GM19397 (cell line): ENCODE measurements around the gene MMP13.
"Not testable (repeated sequence)": the region's sequence is repeated elsewhere in the genome, so short reads cannot be mapped to it uniquely, and the experiment has no call there.

Source experiments
- ATAC-seq: cut with Tn5 transposase; IDR thresholded peaks from one replicate; pipeline ENCODE4 v1.9.1; 2021; ENCODE audit warnings: mild to moderate bottlenecking, moderate library complexity; ENCODE audit not compliant: unreplicated experiment

MMP13 gene

DNA sequence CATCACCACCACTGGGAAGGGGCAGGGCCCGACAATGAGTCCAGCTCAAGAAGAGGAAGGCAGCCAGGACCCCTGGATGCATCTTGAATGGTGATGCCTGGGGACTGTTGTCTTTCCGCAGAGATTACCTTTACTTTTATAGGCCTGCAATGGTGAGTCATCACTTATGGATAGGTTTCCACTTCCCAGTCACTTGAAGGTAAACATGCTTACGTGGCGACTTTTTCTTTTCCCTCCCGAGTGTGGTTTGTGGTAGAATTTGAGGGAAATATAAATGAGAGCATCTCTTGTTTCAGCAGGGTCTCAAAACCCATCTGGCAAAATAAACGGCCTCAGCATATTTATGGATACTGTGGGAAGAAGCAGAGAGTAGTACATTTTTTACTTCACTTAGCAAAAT is at the start of gene MMP13:
Gene MMP13, minus strand, starts transcription at position 109 of the 400 bp plus-strand sequence. Its CDS starts 27 bp downstream, at position 82.
- ATAC-seq = no peak

DNA sequence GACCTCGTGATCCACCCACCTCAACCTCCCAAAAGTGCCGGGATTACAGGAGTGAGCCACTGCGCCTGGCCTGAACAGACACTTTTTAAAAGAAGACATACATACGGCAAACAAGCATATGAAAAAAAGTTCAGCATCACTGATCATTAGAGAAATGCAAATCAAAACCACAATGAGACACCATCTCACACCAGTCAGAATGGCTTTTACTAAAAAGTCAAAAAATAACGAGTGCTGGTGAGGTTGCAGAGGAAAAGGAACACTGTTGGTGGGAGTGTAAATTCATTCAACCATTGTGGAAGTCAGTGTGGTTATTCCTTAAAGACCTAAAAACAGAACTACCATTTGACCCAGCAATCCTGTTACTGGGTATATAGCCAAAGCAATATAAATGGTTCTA is 48.7 kb upstream of the MMP13 start:
- ATAC-seq = not testable (repeated sequence)

DNA sequence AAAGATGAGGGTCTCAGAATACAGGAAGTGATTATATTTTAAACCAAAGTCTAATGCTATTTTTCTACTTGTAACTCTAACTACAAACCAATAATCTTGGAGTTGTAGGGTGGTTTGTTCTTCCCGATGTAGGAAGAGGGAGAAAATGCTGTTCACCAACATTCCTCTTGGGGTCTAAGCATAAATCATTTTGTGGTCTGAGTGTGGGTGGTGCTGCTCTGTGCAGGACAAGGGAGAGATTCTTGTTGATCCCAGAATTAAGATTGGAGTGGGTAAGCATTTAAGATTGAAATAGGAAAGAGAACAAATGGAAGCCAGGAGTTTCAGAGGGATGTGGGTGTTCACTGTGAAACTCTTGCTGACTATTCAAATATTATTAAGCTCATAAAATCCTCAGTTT is 38.6 kb upstream of the MMP13 start:
- no peak for ATAC-seq

DNA sequence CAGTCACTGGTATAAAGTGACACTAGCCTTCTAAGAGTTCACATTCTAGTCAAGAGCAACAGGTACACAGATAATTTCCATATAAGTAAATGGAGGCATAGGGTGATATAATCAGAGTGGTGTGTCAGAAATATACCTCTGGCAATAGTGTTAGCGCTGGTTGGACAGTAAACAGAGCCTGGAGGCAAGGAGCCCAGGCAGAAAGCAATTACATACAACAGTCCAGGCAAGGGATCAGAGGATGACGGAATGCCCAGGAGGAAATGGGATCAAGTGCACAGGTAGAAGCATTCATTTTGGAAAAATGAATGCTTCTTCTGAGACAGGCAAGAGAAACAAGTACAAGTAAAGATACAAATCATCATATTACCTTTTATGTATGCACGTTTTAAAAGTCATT is 36.2 kb upstream of the MMP13 start:
- no peak for ATAC-seq

DNA sequence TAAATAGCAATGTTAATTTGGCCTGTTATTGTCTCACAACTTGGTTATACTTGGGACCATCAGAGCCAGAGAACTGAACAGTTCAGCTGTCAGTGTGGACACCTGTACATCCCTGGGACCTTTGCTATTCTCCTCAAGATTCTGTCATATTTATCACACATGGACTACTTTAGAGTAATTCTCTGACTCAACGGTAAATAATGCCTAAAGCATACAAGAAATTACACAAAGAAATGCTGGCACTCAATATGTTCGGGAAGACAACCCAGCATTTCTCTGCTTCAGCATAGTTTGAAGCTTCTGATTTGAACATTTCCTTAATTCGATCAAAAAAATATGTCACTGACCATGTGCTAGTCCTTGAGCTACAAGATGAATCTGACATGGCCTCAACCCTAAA is 34.6 kb upstream of the MMP13 start:
- ATAC-seq = no peak

DNA sequence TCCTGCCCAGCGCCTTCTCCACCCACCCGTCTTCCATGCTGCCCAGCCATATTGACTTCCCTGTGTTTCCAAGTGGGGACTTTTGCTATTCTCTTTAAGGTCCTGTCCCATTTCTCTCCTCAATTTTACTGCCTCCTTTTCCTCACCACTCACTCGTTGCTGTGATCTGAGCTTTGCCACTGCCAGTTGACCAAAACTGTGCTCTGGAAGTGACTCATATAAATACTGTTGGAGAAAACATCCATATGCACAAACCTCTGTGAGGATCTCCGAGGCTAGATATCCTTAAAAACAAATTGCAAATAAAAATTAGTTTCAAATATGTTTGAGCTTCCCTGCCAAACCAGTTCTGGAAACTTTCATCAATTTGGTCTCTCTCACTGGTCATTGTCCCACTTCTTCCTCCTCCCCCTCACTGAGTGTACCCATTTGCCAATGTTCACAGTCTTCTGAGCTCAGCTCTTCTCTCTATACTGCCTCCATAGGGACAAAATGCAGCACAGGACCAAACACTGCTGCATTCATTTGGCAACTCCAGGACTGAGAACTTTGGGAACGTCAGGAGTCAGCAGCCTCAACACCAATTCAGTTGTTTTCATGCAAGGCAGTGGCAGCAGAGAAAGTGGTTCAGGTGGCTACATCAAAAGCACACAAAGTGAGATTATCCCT is 34.0 kb upstream of the MMP13 start:
- no peak for ATAC-seq

DNA sequence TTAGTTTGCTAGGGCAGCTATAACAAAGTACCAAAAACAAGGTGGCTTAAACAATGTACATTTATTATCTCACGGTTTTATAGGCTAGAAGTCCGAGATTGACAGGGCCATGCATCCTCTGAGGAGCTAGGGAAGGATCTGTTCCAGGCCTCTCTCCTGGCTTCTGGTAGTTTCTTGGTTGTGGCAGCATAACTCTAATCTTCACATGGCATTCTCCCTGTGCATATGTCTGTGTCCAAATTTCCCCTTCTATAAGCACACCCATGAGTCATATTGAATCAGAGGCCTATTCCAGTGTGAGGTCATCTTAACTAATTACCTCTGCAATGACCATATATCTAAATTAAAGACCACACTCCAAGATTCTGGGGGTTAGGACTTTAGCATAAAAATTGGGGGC is 31.3 kb upstream of the MMP13 start:
- no peak for ATAC-seq

DNA sequence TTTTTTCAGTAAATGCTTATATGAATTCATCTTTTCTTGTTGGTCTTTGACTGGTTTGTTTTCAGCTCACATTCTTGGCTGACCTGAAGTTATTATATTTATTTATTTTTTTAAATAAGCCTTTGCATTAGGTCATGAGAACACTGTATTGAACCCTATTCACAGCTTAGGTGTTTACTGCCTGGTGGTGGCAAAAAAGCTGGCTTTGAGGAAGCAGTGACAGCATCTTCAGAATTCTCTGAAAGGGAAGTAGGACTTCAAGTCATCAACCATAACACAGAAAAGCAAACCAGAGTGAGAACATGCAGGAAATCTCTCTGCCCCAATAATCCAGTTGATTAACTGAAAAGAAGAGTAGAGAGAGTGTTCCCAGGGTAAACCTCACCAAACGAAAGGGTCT is 30.3 kb upstream of the MMP13 start:
- no peak for ATAC-seq

DNA sequence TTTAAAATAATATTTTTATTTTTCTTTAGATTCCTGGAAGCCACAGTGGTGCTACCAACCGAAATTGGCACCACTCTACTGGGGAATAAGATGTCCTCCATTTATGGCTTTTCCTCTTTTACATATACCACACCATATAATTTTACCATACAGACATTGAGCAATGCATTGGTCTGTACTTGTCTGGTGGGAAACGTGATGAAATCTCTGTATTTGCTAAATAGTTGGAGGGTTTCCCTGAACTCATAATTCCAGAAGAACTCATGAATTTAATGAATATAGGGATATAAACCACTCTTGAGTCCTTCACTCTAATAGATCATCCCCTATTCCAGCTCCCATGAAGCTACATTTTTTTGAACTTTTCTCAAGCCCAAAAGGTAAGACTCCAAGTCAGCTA is 28.0 kb upstream of the MMP13 start:
- no peak for ATAC-seq

DNA sequence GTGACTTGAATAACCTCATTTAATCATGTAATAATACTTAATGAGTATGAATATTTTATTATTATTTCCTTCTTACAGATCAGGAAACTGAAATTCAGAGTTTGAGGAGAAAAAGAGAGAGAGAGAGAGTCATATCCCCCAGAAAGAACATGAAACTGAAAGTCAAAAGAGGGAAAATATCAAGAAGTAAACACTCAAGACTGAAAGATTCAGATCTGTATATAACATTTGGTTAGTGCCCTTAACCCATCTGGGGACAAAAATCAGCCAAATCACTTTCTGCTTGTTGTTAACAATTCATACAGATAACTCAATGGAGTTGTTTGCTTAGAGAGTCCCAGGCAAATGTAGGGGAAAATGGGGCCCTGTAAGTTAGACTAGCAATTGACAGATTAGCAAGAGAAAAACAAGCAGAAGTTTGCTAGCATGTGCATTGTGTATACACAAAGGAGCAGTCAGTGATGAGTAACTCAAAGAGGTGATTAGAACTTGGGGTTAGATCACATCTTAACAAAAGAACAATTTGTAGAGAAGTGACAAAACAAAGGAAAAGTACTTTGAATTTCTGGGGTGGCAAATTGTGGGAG is 25.9 kb upstream of the MMP13 start:
- no peak for ATAC-seq

DNA sequence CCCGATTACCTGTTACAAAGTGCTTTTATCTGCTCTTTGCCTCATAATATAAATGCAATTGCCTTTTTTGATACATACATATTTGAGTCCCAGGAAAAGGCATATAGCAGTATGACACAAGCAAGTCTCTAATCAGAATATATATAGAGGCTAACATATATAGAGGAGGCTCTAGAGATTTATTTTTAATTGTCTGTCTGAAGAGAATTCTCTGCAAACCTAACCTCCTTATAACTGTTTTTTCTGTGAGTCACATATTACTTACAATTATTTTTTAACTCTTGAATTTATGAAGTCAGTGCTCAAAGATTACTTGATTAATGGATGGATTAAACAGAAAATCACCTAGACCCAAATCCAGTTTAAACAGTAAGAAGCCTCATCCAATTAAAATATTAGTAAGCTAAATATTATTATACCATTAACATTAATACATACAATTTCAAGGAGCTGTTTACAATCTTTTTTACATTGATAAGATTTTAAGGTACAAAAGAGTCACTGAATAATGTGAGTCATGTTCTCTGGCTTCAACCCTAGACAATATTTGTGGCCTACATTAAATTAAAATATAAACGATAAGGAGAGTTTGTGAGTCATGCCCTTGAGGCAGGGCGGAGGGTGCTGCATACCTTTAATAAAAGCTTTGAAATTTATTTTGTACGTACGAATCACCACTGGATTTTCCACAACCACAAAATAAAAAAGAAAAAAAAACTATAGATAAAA is 19.2 kb upstream of the MMP13 start:
- no peak for ATAC-seq

DNA sequence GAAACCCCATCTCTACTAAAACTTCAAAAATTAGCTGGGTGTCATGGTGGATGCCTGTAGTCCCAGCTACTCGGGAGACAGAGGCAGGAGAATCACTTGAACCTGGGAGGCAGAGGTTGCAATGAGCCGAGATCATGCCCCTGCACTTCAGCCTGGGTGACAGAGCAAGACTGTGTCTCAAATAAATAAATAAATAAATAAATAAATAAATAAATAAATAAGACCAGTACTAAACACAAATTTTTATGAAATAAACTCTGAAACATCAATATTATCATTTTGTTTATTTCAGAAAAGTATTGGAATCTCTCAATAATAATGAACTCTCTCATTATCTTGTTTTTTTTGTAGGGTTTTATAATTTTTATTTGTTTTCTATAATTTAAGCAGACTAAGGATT is 18.2 kb upstream of the MMP13 start:
- not testable (repeated sequence) for ATAC-seq

DNA sequence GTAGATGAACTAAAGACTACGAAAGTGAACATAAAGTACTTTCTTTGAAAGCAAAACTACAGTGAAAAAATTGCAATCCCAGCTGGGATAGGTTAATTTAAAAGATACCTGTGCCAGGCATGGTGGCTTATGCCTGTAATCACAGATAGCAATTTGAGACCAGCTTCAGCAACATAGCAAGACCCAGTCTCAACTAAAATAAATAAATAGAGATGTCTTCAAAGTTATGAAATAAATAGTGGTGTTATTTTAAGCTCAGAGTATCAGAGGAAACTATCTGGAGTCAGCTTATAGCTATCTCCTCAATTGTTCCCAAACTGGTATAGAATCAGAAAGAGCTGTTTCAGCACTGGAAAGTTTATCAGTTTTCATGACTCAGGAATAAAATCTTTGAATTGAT is 17.3 kb upstream of the MMP13 start:
- no peak for ATAC-seq

DNA sequence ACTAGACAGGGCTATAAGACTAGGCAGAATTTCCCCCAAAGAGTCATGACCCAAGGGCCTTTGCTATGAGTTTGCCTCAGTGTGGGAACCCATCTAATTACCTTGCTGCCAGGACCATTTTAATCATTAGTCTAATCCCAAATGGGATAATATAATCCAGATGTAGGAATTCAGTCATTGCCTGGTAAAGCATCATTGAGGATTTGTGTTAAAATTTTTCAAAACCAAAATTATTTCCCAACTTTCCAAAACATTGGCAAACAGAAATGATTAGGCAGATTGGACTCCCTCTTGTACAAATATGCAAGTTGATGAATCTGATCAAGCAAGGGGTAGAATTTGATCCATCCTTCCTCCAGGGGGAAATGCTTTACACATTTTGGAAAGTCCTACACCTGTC is 16.2 kb upstream of the MMP13 start:
- ATAC-seq = no peak

DNA sequence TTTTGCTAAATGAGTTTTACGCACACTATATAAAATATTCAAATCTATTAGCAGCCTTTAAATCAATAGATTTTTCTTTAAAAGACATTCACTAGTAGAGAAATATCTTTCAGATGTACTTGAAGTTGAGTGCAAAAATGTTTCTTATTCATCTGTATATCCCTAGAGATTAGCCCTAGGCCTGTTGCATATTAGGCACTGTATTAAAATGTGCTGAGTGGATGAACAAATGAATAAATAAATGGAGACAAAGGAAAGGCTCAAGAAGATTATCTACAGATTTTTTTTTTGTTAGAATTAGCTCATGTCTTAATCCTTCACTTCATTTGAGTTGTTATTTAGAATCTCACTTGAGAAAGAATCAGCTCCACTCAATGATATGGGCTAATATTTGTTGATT is 12.0 kb upstream of the MMP13 start:
- no peak for ATAC-seq

DNA sequence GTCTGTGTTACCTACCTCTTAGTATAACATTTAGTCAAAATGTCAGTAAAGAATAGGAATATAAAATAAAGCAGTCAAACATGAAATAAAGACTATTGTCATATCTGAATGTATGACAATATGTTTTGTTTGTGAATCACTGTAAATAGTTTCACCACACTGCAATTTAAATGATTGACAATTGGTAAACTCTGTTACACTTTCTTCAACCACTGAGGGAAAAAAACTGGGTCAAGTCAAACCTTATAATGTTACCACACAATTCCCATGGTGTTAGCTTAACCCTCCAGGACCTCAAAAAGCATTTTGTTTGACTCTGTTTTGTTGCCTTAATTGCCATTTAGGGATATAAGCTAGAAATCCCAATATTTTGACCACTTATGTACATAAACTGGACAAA is 10.5 kb upstream of the MMP13 start:
- no peak for ATAC-seq

DNA sequence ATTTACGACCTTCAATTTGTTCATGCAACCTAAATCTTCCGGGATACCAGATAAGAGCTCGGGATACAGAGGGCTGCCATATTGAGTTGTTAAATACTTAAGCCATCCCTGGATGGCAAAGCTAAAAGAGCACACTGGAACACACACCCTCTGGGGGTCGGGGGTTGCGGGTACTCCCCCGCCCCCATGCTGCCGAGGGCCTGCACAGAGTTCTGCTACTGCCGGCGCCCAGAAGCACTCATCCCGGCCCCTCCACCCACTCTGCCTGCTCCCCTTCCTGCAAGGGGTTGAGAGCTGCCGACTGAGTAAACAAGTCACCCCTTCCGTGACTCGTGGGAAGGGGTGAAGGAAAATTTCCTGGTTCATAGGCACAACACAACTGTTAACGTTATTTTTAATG is 9.3 kb upstream of the MMP13 start:
- no peak for ATAC-seq

DNA sequence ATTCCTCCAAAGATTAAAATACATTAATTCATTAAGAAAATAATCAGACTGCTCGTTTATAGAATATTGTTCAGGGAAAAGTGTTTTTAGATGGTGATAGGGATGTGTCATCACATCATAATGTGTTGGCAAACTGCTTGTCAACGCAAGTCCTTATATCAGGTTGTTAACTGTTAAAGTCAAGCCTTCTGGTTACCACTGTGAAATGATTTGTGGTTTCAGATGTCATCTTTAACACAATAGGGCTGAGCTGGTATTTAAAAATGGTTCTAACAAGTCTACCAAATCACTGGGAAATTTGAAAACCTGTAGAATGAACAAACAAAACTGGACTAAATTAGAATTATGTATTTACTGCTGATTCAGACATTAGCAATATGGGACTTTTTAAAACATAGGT is 2.4 kb upstream of the MMP13 start:
- ATAC-seq = no peak

DNA sequence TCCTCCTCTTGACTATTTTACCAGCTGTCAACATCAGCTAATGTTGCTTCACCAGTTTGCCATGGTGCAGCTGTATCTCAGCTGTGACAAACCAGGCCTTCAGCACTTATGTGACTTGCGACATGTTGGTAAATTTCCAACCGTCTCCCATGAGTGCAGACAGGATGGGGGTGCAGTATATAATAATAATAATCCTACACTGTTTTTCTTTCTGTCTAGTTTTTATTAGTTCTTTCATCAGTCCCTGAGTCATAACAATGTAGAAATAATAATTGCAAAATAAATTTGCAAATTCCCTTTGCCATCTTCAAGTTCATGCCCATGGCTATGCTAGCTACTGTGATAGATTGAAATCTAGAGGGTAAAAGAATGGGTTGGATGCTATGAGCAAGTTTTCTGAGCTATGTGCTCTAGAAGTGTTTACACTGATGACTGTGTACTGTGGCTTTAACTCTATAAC is 4.9 kb downstream of the MMP13 start:
- ATAC-seq = no peak

DNA sequence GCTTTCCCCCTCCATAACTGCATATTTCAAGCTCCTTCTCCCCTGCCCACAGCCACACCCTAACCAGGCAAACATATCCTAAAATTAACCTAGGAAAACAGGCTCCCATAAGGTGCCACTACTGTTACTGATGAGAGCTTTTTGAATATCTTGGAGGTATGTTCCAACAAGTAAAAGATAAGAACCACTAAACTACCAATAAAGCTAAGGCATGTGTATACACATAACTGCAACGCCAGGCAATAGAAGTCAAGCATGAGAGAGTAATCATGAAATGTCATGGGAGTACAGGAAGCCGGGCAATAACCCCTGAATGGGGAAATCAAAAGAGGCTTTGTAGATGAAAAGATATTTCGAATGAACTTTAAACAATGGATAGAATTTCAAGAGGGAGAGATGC is 9.3 kb downstream of the MMP13 start:
- no peak for ATAC-seq

DNA sequence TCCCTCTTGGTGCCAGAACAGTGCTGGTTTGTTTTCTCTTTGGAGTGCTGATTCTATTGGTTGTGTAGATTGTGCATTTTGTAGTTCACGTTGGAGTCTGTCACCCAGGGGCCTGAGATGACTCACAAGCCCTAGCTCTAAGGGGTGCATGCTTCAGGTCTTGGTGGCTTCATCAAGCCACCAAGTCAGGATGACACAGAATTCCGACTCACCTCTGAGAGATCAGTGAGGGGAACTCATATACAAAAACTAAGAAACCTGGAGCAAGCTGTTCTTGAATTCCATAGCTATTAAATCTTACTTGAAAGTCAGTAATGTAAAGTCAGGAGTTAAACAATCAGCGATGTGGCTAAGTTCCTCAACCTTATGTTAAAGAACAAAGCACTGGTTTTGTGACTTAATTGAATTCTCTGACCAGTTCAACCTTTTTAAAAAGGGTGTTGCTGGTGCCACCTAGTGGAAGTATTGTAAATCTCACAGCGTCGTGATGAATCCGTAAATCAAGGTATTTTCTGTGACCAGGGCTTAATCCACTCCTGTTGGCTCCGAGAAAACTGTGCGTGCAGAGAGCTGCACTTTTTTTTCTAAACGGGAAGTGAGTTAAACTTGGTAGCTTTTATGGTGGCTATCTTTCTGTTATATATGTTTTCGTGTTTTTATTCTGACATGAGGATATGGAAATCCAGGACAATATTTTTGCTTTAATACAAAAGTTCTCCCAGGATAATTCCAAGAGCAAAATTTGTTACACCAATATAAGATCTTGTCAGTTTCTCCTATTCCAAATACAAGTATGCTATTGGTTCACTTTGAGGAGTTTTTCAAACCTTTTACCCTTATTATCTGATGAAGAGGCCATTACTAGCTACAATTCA is 14.6 kb downstream of the MMP13 start:
- ATAC-seq = peak; percentile 66
